Activated CD8-positive, alpha-beta memory T cell treated with anti-CD3 and anti-CD28 coated beads for 36 hours (primary cell): ENCODE data around the gene FHAD1. TPM values are rescaled to one million over a fixed set of nuclear protein-coding genes. Genes with fewer than 3 reads are reported as not detected.

Experiments
- CTCF ChIA-PET: fragments of 350-600 bp; sonication (Branson Sonifier 250); formaldehyde crosslinking; loops from one replicate; lab custom pipeline; 2021; ENCODE audit warnings: antibody characterized with exemption; lab: Charles Lee
- POLR2A ChIA-PET: fragments of 350-600 bp; sonication (Branson Sonifier 250); formaldehyde crosslinking; loops from one replicate; lab custom pipeline; 2021; ENCODE audit warnings: antibody characterized with exemption; lab: Charles Lee
- total RNA-seq, 2 experiments: library from RNA; stranded (reverse); gene quantifications; one replicate each; pipeline ENCODE4 v1.2.3, GENCODE V29; 2021

Gene FHAD1
- total RNA-seq, 2 experiments from 2014 or later = 0.38 TPM; not detected in 1

DNA sequence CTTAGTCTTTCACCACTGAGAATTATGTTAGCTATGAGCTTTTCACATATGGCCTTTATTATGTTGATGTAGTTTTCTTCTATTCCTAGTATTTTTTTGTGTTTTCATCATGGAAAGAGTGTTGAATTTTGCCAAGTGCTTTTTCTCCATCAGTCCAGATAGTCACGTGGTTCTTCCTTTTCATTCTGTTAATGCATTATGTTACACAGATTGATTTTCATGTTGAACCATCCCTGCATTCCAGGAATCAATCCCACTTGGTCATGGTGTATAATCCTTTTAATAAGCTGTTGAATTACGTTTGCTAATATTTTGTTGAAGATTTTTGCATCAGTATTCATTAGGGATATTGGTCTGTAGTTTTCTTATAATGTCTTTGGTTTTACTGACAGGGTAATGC is 17.7 kb downstream of the FHAD1 start:
- ChIA-PET POLR2A (no interaction called here), CTCF (no interaction called here)

- POLR2A ChIA-PET = no interaction called here
- CTCF ChIA-PET = interaction anchor here (1.1 to 5.6 kb wide), 3 partner anchors 41 to 142 kb away, joined by 3 to 37 read pairs (median 5); no protein-coding TSS in a partner anchor
Observed at GRCh38 chr1:15271196-15271595, 24.2 kb downstream of the FHAD1 start.

DNA sequence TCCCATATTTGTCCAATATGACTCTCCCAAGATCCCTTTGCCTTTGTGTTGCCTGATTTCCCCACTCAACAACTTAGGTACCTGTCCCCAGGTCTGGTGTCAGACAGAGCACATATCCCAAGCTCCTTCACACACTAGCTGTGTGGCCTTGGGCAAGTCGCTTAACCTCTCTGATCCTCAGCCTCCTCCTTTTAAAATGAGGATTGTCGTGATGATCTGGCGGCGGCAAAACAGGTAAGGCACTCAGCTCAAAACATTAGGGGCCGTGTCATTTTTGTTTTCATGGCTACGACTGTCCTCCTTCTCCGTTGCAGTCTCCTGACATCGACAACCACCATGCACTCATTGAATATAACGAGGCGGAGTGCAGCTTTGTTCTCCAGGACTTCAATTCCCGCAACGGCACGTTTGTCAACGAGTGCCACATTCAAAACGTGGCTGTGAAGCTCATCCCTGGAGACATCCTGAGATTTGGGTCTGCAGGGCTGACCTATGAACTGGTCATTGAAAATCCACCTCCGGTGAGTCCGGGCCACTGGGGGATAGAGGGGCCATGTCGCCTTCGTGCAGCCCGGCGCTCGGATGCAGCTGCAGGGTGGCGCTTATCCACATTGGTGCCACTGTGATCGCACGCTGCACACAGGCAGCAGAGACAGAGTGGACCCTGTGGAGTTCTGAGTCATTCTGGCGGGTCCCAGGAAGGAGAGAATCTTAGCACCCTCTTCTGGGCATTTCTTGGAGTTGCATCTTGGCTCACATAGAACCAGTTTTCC is 25.2 kb downstream of the FHAD1 start:
- ChIA-PET CTCF (interaction anchor here (0.7 to 5.6 kb wide), 7 partner anchors 11 to 146 kb away, joined by 3 to 37 read pairs (median 5); no protein-coding TSS in a partner anchor), POLR2A (interaction anchor here (0.7 kb wide), 1 partner anchor 65 kb away, joined by 3 read pairs; no protein-coding TSS in a partner anchor)

GRCh38 chr1:15272782-15273127 is 25.7 kb downstream of the FHAD1 start:
- ChIA-PET POLR2A (no interaction called here), CTCF (interaction anchor here (1.2 to 5.6 kb wide), 4 partner anchors 11 to 146 kb away, joined by 4 to 37 read pairs (median 4); no protein-coding TSS in a partner anchor)

- CTCF ChIA-PET = interaction anchor here (1.4 to 5.6 kb wide), 2 partner anchors 18 to 144 kb away, joined by 5 to 37 read pairs; no protein-coding TSS in a partner anchor
- POLR2A ChIA-PET = no interaction called here
Observed at GRCh38 chr1:15273274-15273673, 26.3 kb downstream of the FHAD1 start.

DNA sequence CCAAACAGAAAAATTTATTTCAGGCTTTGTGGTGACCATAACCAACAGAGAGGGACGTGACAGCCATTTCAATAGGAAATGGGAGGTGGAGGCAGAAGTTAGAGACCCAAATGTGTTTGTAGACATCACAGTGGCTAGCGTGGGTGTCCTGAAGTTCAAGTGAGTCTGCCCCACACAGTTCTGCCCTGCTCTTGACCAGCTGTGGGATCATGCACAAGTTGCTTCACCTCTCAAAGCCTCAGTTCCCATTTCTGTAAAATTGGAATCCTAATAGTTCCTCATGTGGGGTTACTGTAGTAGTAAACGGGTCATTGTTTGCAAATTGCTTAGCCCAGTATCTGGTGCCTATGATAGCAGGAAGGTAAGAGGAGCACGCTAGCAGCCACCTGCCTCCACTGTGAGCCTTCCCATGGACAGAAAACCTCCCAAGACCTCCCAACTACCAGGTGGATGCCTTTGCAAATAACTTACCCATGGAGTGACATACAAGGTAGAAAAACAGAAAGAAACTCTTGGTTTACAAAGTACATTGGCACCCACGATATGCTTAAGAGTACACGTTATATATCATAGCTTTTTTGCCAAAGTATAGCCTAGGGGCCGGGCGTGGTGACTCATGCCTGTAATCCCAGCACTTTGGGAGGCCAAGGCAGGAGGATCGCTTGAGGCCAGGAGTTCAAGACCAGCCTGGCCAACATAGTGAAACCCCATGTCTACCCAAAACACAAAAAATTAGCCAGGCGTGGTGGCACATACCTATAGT is 29.1 kb downstream of the FHAD1 start:
- ChIA-PET CTCF (interaction anchor here (2.6 kb wide), 1 partner anchor 148 kb away, joined by 10 read pairs; no protein-coding TSS in a partner anchor), POLR2A (no interaction called here)

DNA sequence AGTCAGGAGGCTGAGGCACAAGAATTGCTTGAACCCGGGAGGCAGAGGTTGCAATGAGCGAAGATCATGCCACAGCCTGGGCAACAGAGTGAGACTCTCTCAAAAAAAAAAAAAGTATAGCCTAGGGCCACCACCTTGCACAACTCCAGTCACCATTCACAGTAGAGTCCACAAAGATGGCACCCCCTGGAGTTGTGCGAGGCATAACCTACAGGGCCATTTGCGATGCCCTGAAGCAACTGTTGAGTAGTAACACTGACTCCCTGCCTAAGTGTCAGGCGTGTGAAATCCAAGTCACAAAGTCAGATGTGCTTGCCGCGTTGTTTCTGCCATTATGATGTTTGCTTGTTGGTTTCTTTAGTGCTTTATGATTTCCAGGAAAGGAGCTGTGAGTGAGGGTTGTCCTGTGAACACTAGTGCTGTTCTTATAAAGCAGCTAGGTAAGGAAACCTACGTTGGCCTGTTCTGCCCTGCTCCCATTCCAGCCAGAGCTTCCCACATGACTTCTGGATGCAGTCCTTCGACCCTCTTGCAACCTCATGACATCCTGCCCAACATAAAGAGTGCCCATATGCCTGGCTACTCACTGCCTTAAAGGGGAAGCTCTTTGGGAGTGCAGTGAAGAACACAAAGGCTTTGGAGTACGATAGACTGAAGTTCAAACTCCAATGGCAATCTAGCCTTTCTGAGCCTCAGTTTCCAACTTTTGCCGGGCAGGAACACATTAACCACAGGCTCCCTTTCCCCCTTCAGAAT is 29.8 kb downstream of the FHAD1 start:
- ChIA-PET POLR2A (no interaction called here), CTCF (interaction anchor here (2.6 kb wide), 1 partner anchor 148 kb away, joined by 10 read pairs; no protein-coding TSS in a partner anchor)

GRCh38 chr1:15277447-15277838 is 30.4 kb downstream of the FHAD1 start:
- CTCF ChIA-PET = interaction anchor here (2.6 kb wide), 1 partner anchor 149 kb away, joined by 10 read pairs; no protein-coding TSS in a partner anchor

GRCh38 chr1:15277933-15278332 is 30.9 kb downstream of the FHAD1 start:
- CTCF ChIA-PET = no interaction called here
- POLR2A ChIA-PET = no interaction called here

More at GRCh38 chr1:15277447-15277838, 30.4 kb downstream of the FHAD1 start:
- POLR2A ChIA-PET = no interaction called here

- CTCF ChIA-PET = no interaction called here
- POLR2A ChIA-PET = no interaction called here
Observed at GRCh38 chr1:15279576-15280230, 32.7 kb downstream of the FHAD1 start.

DNA sequence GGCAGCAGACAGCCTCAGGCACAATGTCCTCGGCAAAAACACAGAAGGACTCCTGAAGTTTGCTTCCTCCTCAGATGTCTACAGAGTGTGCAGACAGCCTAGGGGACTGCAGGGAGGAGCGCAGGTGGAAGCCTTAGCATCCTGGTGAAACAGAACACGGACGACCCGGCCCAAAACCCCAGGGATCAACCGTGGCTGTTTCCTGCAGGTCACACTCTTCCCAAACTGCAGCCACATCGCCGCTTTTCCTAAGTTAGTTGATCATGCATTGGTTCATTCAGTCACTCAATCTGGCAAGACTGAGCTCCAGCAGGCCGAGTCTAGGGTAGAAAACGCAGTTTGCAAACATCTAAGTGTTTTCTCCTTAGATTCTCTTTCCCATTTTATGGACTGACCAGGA is 33.4 kb downstream of the FHAD1 start:
- POLR2A ChIA-PET = no interaction called here
- CTCF ChIA-PET = no interaction called here

GRCh38 chr1:15282038-15282437 is 35.0 kb downstream of the FHAD1 start:
- POLR2A ChIA-PET = no interaction called here

DNA sequence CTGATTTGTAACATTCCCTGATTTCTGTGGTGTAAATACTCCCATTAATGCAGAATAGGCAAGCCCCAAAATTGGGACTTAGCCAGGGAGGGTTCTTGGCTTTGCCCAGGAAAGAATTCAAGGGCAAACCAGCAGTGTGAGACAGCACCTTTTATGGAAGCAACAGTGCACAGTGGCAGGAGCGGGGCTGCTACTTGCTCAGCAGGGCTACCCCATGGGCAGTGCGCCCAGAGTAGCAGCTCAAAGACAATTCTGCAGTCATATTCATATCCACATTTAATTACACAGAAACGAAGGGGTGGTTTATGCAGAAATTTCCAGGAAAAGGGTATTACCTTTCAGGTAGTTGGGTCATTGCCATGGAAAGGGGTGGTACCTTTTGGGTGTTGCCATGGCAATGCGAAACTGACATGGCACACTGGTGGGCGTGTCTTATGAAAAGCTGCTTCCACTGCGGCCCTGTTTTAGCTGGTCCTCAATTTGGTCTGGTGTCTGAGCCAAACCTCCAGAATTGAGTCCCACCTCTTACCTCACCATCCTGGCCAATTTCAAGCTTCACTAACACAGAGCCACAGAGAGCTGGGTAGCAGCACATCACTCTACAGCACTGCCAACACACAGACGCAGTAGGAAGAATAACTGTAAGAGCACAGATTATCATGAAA is 35.9 kb downstream of the FHAD1 start:
- ChIA-PET CTCF (no interaction called here), POLR2A (no interaction called here)

More at GRCh38 chr1:15282038-15282437, 35.0 kb downstream of the FHAD1 start:
- CTCF ChIA-PET = no interaction called here

- ChIA-PET POLR2A (no interaction called here), CTCF (interaction anchor here (0.8 kb wide), 1 partner anchor 48 kb away, joined by 5 read pairs; no protein-coding TSS in a partner anchor)
Observed at GRCh38 chr1:15283526-15283925, 36.5 kb downstream of the FHAD1 start.

- ChIA-PET POLR2A (no interaction called here), CTCF (no interaction called here)
Observed at GRCh38 chr1:15286452-15286851, 39.4 kb downstream of the FHAD1 start.

DNA sequence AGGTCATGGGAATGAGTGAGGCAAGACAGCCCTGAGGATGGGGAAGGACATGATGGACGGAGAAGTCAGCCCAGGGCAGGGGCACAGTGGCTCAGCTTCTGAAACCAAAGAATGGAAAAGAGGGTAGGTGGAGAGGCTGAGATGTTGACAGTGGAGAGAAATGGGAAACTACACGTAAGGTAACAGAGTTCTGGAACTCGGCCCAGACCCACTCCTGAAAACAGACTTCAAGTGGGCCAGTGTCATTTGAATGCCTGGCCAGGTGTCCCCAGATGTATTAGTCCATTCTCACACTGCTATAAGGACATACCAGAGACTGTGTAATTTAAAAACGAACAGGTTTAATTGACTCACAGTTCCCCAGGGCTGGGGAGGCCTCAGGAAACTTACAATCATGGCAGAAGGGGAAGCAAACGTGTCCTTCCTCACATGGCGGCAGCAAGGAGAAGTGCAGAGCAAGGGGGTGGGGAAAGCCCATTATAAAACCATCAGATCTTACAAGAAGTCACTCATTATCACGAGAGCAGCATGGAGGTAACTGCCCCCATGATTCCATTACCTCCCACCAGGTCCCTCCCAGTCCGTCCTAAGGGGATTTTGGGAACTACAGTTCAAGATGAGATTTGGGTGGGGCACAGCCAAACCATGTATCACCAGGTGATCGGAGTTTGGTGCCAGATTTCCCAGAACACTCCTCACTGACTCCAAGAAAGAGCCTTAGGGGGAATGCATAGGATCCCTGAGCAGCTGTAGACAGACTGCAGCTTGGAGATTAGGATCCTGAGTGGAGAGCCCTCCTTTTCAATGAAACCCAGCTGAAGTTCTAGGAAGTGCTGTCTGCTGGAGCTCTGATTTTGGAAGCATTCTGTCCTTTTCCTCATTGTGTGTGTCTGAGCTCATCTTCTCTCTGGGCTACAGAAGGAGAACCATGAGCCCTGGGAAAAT is 40.3 kb downstream of the FHAD1 start:
- ChIA-PET CTCF (no interaction called here), POLR2A (no interaction called here)
